GM03348 (cell line): ENCODE measurements around the gene ACKR2.
"Not testable (repeated sequence)": the region's sequence is repeated elsewhere in the genome, so short reads cannot be mapped to it uniquely, and the experiment has no call there.

ENCODE experiments used
- DNase-seq: peaks from one replicate; pipeline ENCODE4 v3.0.0; 2012; ENCODE audit warnings: low spot score

The ACKR2 gene

DNA sequence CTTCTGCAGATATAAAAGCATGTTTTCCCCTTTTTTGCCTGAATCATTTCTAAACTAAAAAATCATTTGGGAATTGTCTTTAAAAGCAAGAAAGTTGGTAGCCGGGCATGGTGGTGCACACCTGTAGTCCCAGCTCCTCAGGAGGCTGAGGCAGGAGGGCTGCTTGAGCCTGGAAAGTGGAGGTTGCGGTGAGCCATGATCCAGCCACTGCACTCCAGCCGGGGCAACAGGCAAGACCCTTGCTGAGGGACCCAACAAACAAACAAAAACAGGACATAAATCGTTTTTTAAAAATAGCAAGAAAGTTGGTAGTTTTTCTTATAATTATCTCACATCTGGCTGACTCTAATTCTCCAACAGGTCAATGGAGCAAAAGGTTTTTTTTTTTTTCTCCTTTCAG, 7.5 kb upstream of the ACKR2 start:
- no peak for DNase-seq

GRCh38 chr3:42802876-42803413, 6.3 kb upstream of the ACKR2 start:
- DNase-seq: peak; percentile 11

GRCh38 chr3:42803414-42804105, 5.7 kb upstream of the ACKR2 start:
- DNase-seq: peak; percentile 24

GRCh38 chr3:42804106-42804830, 5.0 kb upstream of the ACKR2 start, which contains the start of gene HIGD1A:
Gene HIGD1A (minus strand): TSS chr3:42804490. CDS start chr3:42794253, 10,237 bp downstream.
- peak; percentile 99 for DNase-seq

DNA sequence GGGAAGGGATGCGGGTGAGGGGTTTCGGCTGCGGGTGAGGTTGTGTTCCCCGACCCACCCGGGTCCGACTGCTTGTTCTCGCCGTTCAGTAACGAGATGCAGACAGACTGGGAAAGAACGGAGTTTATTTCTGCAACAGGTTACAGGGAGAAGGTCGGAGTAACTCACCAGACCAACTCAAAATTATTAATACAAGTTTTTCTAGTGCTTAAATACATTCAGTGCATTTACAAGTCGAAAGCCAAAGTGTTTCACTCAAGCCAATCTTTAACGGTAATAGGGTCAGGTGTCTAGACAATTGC, 4.5 kb upstream of the ACKR2 start:
- DNase-seq: no peak

- DNase-seq: peak; percentile 31
These were observed 4.0 kb upstream of the ACKR2 start for GRCh38 chr3:42805141-42805821.

DNA sequence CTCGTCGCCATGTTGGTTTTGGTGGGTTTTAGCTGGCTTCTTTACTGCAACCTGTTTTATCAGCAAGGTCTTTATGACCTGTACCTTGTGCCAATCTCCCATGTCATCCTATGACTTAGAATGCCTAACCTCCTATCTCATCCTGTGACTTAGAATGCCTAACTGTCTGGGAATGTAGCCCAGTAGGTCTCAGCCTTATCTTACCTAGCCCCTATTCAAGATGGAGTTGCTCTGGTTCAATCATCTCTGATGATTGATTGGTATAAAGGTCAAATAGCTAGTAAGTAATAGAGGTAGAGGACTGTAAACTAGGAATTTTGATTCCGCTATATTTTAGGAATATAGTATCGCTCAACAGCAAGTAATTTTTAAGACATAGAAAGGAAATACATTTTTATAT, 1.3 kb upstream of the ACKR2 start:
- DNase-seq: no peak

DNA sequence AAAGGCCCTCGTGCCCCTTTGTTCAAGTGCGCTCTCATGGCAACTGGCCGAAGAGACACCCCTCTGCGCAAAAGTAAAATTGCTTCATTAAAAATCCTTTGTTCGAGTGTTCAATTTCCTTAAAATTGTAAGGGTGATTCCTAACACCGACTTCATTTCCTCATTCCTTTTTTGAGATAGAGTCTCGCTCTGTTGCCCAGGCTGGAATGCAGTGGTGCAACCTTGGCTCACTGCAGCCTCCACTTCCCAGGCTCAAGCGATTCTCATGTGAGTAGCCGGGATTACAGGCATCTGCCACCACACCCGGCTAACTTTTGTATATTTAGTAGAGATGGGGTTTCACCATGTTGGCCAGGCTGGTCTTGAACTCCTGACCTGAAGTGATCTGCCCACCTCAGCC, 1.5 kb downstream of the ACKR2 start:
- not testable (repeated sequence) for DNase-seq

- DNase-seq: not testable (repeated sequence)
These were observed 2.1 kb downstream of the ACKR2 start for GRCh38 chr3:42811118-42811883.

GRCh38 chr3:42814246-42814645, 5.0 kb downstream of the ACKR2 start:
- DNase-seq: no peak

- no peak for DNase-seq
These were observed 5.8 kb downstream of the ACKR2 start for GRCh38 chr3:42814914-42815507.

GRCh38 chr3:42815826-42816225, 6.6 kb downstream of the ACKR2 start:
- DNase-seq: no peak

DNA sequence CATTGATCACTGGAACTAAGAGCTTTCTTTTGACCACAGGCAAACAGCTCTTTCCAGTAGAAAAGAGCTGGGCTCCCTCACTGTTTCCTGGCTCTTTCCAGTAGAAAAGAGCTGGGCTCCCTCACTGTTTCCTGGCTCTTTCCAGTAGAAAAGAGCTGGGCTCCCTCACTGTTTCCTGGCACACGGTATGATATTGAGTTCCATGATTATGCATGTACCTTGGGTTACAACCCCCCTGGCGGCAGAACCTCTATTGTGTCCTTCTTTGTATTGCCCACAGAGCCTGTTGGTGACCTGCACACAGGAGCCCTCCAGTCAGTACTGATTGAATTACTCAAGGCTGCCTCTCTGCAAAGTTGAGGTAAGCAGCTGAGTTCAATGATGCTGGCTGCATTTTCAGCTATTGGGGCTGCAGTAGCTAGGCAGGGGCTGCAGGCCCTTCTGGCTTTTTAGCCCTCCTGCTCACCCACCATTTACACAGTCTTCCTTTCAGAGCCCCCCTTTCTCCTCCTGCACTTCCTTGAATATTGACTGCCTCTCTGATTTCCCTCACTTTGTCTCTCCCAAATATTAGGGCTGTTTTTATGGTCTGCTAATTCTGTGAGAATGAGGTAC, 10.2 kb downstream of the ACKR2 start:
- DNase-seq: no peak

DNA sequence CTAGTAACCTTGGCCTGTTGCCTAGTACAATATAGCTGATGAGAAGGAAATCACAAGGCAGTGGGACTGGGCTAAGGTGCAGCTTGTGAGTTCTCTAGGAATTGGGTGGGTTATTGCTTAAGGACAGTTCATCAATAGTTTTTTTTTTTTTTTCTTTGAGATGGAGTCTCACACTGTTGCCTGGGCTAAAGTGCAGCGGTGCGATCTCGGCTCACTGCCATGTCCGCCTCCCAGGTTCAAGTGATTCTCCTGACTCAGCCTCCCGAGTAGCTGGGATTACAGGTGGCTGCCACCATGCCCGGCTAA, 11.5 kb downstream of the ACKR2 start:
- DNase-seq: no peak

DNA sequence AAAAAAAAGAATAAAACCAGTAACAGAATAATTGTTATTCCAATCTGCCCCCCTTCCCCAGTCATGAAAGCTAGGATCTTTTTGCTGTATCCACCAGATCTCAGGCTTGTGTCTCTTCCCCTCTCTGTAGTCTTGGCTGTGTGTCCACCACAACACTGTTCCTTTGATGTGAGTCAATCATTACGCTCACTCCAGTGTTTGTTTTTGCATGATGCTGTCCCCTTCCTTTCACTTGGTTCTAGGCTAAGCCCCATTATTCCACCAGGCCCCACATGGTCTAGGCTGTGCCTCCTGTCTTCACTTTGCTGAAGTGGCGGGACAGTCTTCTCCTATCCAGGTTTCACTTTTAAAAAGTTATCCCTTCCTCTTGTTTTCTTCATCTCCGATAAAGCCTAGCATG, 13.6 kb downstream of the ACKR2 start:
- DNase-seq: no peak

GRCh38 chr3:42823351-42823750, 14.1 kb downstream of the ACKR2 start:
- no peak for DNase-seq

GRCh38 chr3:42826141-42826540, 16.9 kb downstream of the ACKR2 start:
- DNase-seq: no peak

GRCh38 chr3:42827023-42827422, 17.8 kb downstream of the ACKR2 start:
- no peak for DNase-seq

DNA sequence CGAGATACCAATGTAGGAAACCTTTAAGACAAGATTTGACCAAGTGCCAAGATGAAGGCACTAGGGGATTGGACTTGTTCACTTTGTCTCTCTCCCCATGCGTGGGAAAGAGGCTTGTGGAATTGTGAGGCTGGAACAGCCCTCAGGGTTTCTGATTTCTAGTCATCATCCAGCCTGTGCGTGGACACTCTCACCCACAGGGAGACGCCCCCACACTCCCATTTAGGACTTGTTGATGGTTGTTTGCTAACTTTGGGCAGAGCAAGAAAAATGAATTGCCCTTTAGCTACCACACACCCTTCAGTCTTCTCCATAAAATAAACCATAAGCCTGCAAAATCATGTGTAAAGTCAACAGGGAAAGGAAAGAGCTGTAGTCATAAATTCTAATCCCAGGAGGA, 18.4 kb downstream of the ACKR2 start:
- no peak for DNase-seq

- DNase-seq: no peak
These were observed 19.9 kb downstream of the ACKR2 start for GRCh38 chr3:42829083-42829627.
